Sigmoid colon (tissue), 7 donors: ENCODE data around the gene LRRN4. TPM values are rescaled to one million over a fixed set of nuclear protein-coding genes. Genes with fewer than 3 reads are reported as not detected.

Source experiments
- DNase-seq: peaks from one replicate; pipeline ENCODE4 v3.0.0-alpha.2; 2019
- H3K27ac ChIP-seq, 4 donors: fragments of 200-600 bp; sonication (generic); one replicate each; pipeline ENCODE4 v1.5.1; 2016 to 2019; ENCODE audit warnings: mild to moderate bottlenecking in 1 of 4
- H3K27me3 ChIP-seq, 3 donors: fragments of 200-600 bp; sonication (generic); one replicate each; pipeline ENCODE4 v1.5.1; 2019; ENCODE audit warnings: mild to moderate bottlenecking in 1 of 3
- H3K36me3 ChIP-seq, 4 donors: fragments of 200-600 bp; sonication (generic); one replicate each; pipeline ENCODE4 v1.5.1; 2016 to 2019
- H3K4me1 ChIP-seq, 4 donors: fragments of 200-600 bp; sonication (generic); one replicate each; pipeline ENCODE4 v1.5.1; 2017 to 2019
- H3K4me3 ChIP-seq, 4 donors: fragments of 200-600 bp; sonication (generic); one replicate each; pipeline ENCODE4 v1.5.1; 2017 to 2019; ENCODE audit warnings: mild to moderate bottlenecking in 2 of 4, moderate library complexity in 1 of 4
- H3K9me3 ChIP-seq, 4 donors: fragments of 200-600 bp in 3 of 4; sonication (generic) in 3 of 4; one replicate each; pipeline versions ENCODE4 v1.5.1 to v1.6.1; 2013 to 2019
- EP300 ChIP-seq, 4 donors: sonication (generic); formaldehyde crosslinking; IDR thresholded peaks; one replicate each; pipeline ENCODE4 v1.6.1; 2017; ENCODE audit warnings: antibody characterized with exemption in 4 of 4
- POLR2A ChIP-seq, 2 donors: fragments of 450-650 bp; IDR thresholded peaks; one replicate each; pipeline ENCODE4 v1.6.1; 2016; ENCODE audit warnings: antibody characterized with exemption in 2 of 2, mild to moderate bottlenecking in 2 of 2, moderate library complexity in 2 of 2
- POLR2AphosphoS5 ChIP-seq, 4 donors: sonication (generic); formaldehyde crosslinking; IDR thresholded peaks; one replicate each; pipeline ENCODE4 v1.6.1; 2017; ENCODE audit warnings: antibody characterized with exemption in 4 of 4
- WGBS, 2 donors: extraction: QIAGEN DNeasy Blood & Tissue Kit; methylation state at CpG; one replicate each; pipeline ENCODE4 v1.1.7; 2013; 5-methylcytosine and 5-hydroxymethylcytosine counted together
- intact Hi-C: fragments of 100-400 bp; cut with DNase I; formaldehyde crosslinking; loops from one replicate; pipeline ENCODE4 v1.15.1; 2023
- polyA plus RNA-seq, 3 donors: library from polyadenylated mRNA; stranded (reverse); fragments of 200-250 nt; gene quantifications; one replicate each; pipeline ENCODE4 v1.2.3, GENCODE V29; 2013
- total RNA-seq, 4 donors: library from RNA; depleted of rRNA; stranded (reverse); fragments of >200 nt; gene quantifications; one replicate each; pipeline ENCODE4 v1.1.0, GENCODE V29; 2016
- TF ChIP-seq, protein P1 (sequence below), 4 experiments: fragments of 450-650 bp in 3 of 4; fragments of 200-600 bp in 1 of 4; IDR thresholded peaks; one replicate each; pipeline ENCODE4 v1.5.1; 2016 to 2019; ENCODE audit warnings: antibody characterized with exemption in 4 of 4, mild to moderate bottlenecking in 3 of 4, moderate library complexity in 2 of 4
- donor health status: healthy with polysubstance abuse.
- donor health status: Bipolar disorder and iron deficiency.
- donor health status: healthy.

The LRRN4 gene
- total and polyA plus RNA-seq, 7 donors = 0.04 to 0.16 TPM; not detected in 5

DNA sequence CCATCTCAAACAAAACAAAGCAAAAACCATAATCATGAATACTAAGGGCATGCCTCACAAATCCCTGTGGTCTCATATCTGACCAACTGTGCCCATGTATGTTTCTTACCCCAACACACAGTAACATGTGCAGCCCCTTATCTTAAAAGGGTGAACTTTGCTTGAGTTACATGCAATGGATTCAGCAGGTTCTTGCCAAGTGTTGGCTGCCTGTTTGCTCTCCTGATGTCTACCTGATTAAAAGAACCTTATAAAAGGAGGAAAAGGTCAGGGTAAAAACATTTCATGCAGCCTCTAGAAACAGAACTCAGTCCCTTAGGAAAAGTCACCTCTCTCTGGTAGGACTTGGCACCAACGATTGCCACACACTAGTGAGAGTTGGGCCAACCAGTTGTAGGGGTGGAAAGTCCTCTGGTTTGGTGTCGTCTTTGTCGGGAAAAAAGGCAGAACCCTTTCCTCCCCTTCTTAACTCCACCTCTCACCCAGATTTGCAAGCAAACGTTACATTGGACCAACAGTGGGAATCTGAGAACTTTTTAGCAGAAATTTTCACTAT is 14.0 kb upstream of the LRRN4 start:
- no peaks in the 10 kb centered on the region for H3K4me1 ChIP-seq
- DNase-seq = no peak
- TF ChIP-seq POLR2AphosphoS5 (IDR thresholded peaks at IDR 0.05) (no peak), EP300 (IDR thresholded peaks at IDR 0.05) (no peak), POLR2A (IDR thresholded peaks at IDR 0.05) (no peak)
- TF ChIP-seq, protein P1, sequence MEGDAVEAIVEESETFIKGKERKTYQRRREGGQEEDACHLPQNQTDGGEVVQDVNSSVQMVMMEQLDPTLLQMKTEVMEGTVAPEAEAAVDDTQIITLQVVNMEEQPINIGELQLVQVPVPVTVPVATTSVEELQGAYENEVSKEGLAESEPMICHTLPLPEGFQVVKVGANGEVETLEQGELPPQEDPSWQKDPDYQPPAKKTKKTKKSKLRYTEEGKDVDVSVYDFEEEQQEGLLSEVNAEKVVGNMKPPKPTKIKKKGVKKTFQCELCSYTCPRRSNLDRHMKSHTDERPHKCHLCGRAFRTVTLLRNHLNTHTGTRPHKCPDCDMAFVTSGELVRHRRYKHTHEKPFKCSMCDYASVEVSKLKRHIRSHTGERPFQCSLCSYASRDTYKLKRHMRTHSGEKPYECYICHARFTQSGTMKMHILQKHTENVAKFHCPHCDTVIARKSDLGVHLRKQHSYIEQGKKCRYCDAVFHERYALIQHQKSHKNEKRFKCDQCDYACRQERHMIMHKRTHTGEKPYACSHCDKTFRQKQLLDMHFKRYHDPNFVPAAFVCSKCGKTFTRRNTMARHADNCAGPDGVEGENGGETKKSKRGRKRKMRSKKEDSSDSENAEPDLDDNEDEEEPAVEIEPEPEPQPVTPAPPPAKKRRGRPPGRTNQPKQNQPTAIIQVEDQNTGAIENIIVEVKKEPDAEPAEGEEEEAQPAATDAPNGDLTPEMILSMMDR (IDR thresholded peaks at IDR 0.05) = no peak
- 70 to 86% methylated on average over 4 of the region's 4 CpGs for WGBS, 2 donors
- no peaks in the 10 kb centered on the region for H3K36me3 ChIP-seq
- no peak overlapping the region for H3K27ac ChIP-seq
- H3K27me3 ChIP-seq = no peaks in the 10 kb centered on the region
- intact Hi-C loops = no loop called here
- no peak overlapping the region for H3K4me3 ChIP-seq
- H3K9me3 ChIP-seq = no peaks in the 10 kb centered on the region

DNA sequence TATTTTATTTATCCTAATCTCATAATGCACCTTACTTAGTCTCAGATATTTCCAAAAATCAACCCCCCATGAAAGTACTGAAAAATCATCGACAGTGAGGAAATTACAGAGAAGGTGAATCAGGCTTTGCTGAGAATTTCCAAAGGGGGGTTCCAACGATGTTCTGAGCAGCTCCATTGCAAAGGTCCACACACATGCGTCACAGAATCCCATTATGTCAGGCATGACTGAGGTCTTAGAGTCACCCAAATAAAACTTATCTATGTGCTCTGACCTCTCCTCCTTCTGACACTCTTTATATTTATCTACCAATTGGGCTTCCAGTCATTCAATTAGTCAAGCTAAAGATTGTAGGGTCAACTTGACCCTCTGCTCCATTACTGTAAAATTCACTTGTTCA is 12.7 kb upstream of the LRRN4 start:
- Histone ChIP-seq H3K27me3 (no peaks in the 10 kb centered on the region), H3K36me3 (no peaks in the 10 kb centered on the region), H3K4me1 (no peaks in the 10 kb centered on the region), H3K27ac (no peak overlapping the region), H3K9me3 (no peaks in the 10 kb centered on the region), H3K4me3 (no peak overlapping the region)
- no peak for DNase-seq
- intact Hi-C loops = no loop called here
- no peak for TF ChIP-seq EP300 (IDR thresholded peaks at IDR 0.05)
- TF ChIP-seq, protein P1 (IDR thresholded peaks at IDR 0.05) = no peak
- TF ChIP-seq POLR2A (IDR thresholded peaks at IDR 0.05) = no peak
- no peak for TF ChIP-seq POLR2AphosphoS5 (IDR thresholded peaks at IDR 0.05)
- WGBS, 2 donors = 87 to 95% methylated on average over 3 of the region's 3 CpGs

DNA sequence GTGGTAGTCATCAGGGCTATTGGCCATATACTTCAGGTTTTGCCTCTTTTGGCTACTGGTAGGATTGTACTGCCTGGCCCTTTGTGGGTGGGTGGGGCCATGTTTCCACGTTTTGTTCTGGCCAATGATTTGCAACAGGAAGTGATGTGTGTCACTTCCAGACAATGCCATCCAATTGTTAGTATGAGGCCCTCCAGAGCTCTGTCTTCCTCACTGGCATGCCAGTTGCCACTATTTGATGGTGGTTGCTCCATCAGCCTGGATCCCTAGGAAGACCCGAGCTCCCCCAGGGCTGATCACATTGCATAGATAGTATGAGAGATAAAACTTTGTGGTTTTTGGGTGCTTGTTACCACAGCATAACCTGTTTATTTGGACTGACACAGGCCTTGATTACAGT is 7.7 kb upstream of the LRRN4 start:
- Histone ChIP-seq H3K36me3 (no peaks in the 10 kb centered on the region), H3K4me1 (no peaks in the 10 kb centered on the region), H3K4me3 (no peak overlapping the region), H3K27me3 (peaks cover 0 to 15% (median 0%) of the 10 kb centered on the region in 3 donors), H3K27ac (no peak overlapping the region), H3K9me3 (no peaks in the 10 kb centered on the region)
- no peak for TF ChIP-seq POLR2AphosphoS5 (IDR thresholded peaks at IDR 0.05)
- 50 to 58% methylated on average over 2 of the region's 2 CpGs for WGBS, 2 donors
- intact Hi-C loops = no loop called here
- DNase-seq = no peak

DNA sequence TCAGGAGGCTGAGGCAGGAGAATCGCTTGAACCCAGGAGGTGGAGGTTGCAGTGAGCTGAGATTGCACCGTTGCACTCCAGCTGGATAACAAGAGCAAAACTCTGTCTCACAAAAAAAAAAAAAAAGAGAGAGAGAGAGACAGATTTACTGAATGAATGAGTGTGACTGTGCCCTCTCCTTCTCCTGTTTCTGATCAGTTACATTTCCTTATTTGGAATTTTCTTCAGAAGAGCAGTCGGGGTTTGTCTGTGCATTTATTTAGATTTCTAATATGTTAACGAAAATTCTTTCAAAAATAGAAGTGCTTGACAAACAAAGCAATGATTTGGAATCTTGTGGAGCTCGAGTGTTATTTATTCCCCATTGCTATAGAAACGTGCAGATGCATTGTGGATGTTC is 6.4 kb upstream of the LRRN4 start:
- Histone ChIP-seq H3K27ac (no peak overlapping the region), H3K4me1 (no peaks in the 10 kb centered on the region), H3K36me3 (no peaks in the 10 kb centered on the region), H3K27me3 (peaks cover 0 to 21% (median 0%) of the 10 kb centered on the region in 3 donors), H3K9me3 (no peaks in the 10 kb centered on the region), H3K4me3 (no peak overlapping the region)
- intact Hi-C loops = no loop called here
- no peak for TF ChIP-seq POLR2AphosphoS5 (IDR thresholded peaks at IDR 0.05)
- TF ChIP-seq POLR2A (IDR thresholded peaks at IDR 0.05) = no peak
- TF ChIP-seq EP300 (IDR thresholded peaks at IDR 0.05) = no peak
- TF ChIP-seq, protein P1 (IDR thresholded peaks at IDR 0.05) = no peak
- DNase-seq = no peak
- WGBS, 2 donors = 76 to 80% methylated on average over 6 of the region's 6 CpGs

DNA sequence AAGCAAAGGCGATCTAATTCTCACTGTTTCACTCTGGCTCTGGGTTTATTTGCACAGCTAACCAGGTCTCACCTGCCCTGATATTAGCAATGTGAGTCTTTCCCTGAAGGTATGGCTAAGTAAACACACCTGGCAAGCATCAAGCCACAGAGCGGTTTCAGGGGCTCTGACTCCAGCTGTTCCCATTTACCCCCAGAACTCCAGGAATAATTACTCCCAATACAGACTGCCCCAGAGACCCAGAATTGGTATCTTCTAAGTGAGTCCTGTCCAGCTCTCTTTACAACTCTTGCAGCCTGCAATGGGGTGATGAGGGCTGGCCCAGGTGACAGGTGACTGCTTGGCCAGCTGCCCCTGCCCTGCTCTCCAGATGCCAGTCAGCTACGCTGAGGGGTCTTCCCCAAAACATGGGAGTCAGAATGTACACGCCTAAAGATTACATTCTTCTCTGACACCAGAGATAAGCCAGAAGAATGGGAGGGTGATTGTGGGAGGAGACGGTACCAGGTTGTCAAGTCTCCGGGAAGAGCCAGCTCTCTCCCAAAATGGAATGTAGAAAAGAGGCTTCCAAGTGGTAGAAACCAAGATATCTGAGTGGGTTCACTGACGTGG is 4.9 kb upstream of the LRRN4 start:
- Histone ChIP-seq H3K27me3 (peaks cover 0 to 28% (median 3%) of the 10 kb centered on the region in 3 donors), H3K9me3 (no peaks in the 10 kb centered on the region), H3K27ac (no peak overlapping the region), H3K4me1 (no peaks in the 10 kb centered on the region), H3K36me3 (no peaks in the 10 kb centered on the region), H3K4me3 (no peak overlapping the region)
- 12 to 41% methylated on average over 7 of the region's 7 CpGs for WGBS, 2 donors
- DNase-seq = no peak
- TF ChIP-seq POLR2A (IDR thresholded peaks at IDR 0.05) = no peak
- TF ChIP-seq POLR2AphosphoS5 (IDR thresholded peaks at IDR 0.05) = no peak
- no peak for TF ChIP-seq EP300 (IDR thresholded peaks at IDR 0.05)
- TF ChIP-seq, protein P1 (IDR thresholded peaks at IDR 0.05) = no peak
- intact Hi-C loops = no loop called here
